PC-9 (cell line): ENCODE data around the gene ZNF490. TPM values are rescaled to one million over a fixed set of nuclear protein-coding genes. Genes with fewer than 3 reads are reported as not detected.

Experiments
- BruUV-seq: library from RNA; stranded (reverse); fragments of 400-500 nt; replicated peaks from 2 replicates; lab custom pipeline; 2021; lab: Mats Ljungman, UMichigan
- CTCF ChIA-PET: fragments of 300-600 bp; sonication (Branson Sonifier 250); formaldehyde crosslinking; loops from one replicate; lab custom pipeline; 2022; ENCODE audit warnings: antibody characterized with exemption; lab: Charles Lee
- POLR2A ChIA-PET: fragments of 300-600 bp; sonication (Branson Sonifier 250); formaldehyde crosslinking; loops from one replicate; lab custom pipeline; 2022; ENCODE audit warnings: antibody characterized with exemption; ENCODE audit not compliant: unreplicated experiment; lab: Charles Lee
- DNase-seq, 2 experiments: peaks; one replicate each; pipeline versions ENCODE4 v3.0.0 to v3.0.0-alpha.2; 2015 to 2022; ENCODE audit warnings: mixed read lengths in 1 of 2
- H2AFZ ChIP-seq: fragments of 200-600 bp; sonication (generic); 2 replicates; pipeline ENCODE4 v1.8.1; 2017; ENCODE audit warnings: antibody characterized with exemption
- H3F3A ChIP-seq: fragments of 200-600 bp; sonication (generic); 2 replicates; pipeline ENCODE4 v1.8.1; 2017; ENCODE audit warnings: antibody characterized with exemption, mild to moderate bottlenecking, low read depth; ENCODE audit not compliant: insufficient read depth
- H3K27ac ChIP-seq: fragments of 200-600 bp; sonication (generic); 2 replicates; pipeline ENCODE4 v1.6.1; 2016; ENCODE audit warnings: mixed run types
- H3K27me3 ChIP-seq: fragments of 200-600 bp; sonication (generic); 2 replicates; pipeline ENCODE4 v1.6.1; 2016; ENCODE audit warnings: low read depth, mixed run types; ENCODE audit not compliant: insufficient read depth
- H3K36me3 ChIP-seq: fragments of 200-600 bp; sonication (generic); 2 replicates; pipeline ENCODE4 v1.6.1; 2016; ENCODE audit warnings: low read depth, mixed run types
- H3K4me1 ChIP-seq: fragments of 200-600 bp; sonication (generic); replicated peaks from 2 replicates; pipeline ENCODE4 v1.6.1; 2016; ENCODE audit warnings: mixed run types; ENCODE audit not compliant: insufficient read depth
- H3K4me2 ChIP-seq: fragments of 200-600 bp; sonication (generic); 2 replicates; pipeline ENCODE4 v1.6.1; 2017; ENCODE audit warnings: mixed run types
- H3K4me3 ChIP-seq: fragments of 200-600 bp; sonication (generic); 2 replicates; pipeline ENCODE4 v1.6.1; 2016; ENCODE audit warnings: mixed run types
- H3K79me2 ChIP-seq: fragments of 200-600 bp; sonication (generic); 2 replicates; pipeline ENCODE4 v1.6.1; 2017; ENCODE audit warnings: low read depth, mixed run types
- H3K9me2 ChIP-seq: fragments of 200-600 bp; sonication (generic); 2 replicates; pipeline ENCODE4 v1.8.1; 2017; ENCODE audit warnings: mild to moderate bottlenecking; ENCODE audit not compliant: insufficient read depth
- H3K9me3 ChIP-seq: fragments of 200-600 bp; sonication (generic); 2 replicates; pipeline ENCODE4 v1.8.1; 2016; ENCODE audit warnings: low read depth; ENCODE audit not compliant: insufficient read depth
- H4K20me1 ChIP-seq: fragments of 200-600 bp; sonication (generic); 2 replicates; pipeline ENCODE4 v1.8.1; 2017; ENCODE audit not compliant: insufficient read depth
- EZH2 ChIP-seq: fragments of 200-600 bp; sonication (generic); IDR thresholded peaks from 2 replicates; pipeline ENCODE4 v1.8.0; 2017; ENCODE audit warnings: antibody characterized with exemption, low read depth
- intact Hi-C: fragments of 100-400 bp; cut with micrococcal nuclease; formaldehyde crosslinking; loops from one replicate; pipeline ENCODE4 v1.10.0; 2022; ENCODE audit not compliant: unreplicated experiment
- total RNA-seq: library from RNA; stranded (reverse); gene quantifications from 2 replicates; pipeline ENCODE4 v1.2.3, GENCODE V29; 2021
- TF ChIP-seq, protein P1 (sequence below): fragments of 200-600 bp; sonication (generic); conservative IDR thresholded peaks from 2 replicates; pipeline ENCODE4 v1.6.1; 2017; ENCODE audit warnings: mixed run types, antibody characterized with exemption, mild to moderate bottlenecking, moderate library complexity

The ZNF490 gene
- total RNA-seq, 1 experiment from 2014 or later = 8.9 TPM

DNA sequence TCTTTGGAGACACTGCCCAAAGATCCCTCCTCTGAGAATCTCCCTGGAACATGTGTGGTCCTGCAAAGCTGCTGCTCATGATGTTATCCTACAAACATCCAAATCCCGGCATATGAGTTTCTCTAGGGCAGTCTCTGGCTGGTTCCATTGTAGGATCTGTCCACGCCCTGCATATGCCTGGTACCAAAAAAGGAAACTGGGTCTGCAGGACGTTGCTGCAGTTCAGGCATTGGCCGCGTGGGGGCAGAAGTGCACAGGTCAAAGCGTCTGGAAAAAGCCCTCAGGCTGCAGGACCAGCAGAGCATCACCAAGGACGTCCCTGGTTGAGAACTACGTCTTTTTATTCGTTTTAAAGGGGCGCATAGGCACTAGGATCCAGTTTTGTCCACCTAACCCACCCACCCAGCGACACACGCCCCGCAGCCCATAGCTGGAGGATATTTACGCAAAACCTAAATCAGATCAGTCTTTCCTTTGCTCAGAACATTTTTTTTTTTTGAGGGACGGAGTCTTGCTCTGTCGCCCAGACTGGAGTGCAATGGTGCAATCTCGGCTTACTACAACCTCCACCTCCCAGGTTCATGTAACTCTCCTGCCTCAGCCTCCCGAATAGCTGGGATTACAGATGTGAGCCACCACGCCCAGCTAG, 46.5 kb downstream of the ZNF490 start:
- TF ChIP-seq, protein P1, sequence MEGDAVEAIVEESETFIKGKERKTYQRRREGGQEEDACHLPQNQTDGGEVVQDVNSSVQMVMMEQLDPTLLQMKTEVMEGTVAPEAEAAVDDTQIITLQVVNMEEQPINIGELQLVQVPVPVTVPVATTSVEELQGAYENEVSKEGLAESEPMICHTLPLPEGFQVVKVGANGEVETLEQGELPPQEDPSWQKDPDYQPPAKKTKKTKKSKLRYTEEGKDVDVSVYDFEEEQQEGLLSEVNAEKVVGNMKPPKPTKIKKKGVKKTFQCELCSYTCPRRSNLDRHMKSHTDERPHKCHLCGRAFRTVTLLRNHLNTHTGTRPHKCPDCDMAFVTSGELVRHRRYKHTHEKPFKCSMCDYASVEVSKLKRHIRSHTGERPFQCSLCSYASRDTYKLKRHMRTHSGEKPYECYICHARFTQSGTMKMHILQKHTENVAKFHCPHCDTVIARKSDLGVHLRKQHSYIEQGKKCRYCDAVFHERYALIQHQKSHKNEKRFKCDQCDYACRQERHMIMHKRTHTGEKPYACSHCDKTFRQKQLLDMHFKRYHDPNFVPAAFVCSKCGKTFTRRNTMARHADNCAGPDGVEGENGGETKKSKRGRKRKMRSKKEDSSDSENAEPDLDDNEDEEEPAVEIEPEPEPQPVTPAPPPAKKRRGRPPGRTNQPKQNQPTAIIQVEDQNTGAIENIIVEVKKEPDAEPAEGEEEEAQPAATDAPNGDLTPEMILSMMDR = peak; percentile 99
- no peak for TF ChIP-seq EZH2
- POLR2A ChIA-PET = no interaction called here
- H3K36me3 ChIP-seq = no peaks in the 10 kb centered on the region
- H3K27ac ChIP-seq = no peak overlapping the region
- H3K27me3 ChIP-seq = no peaks in the 10 kb centered on the region
- no peak overlapping the region for H3K4me3 ChIP-seq
- no peaks in the 10 kb centered on the region for H4K20me1 ChIP-seq
- no peaks in the 10 kb centered on the region for H3K4me1 ChIP-seq
- no peak overlapping the region for H3K4me2 ChIP-seq
- H3K9me3 ChIP-seq = no peaks in the 10 kb centered on the region
- intact Hi-C loops = loop anchor here (2.0 kb wide), 1 partner anchor 109 kb away; no protein-coding TSS in a partner anchor
- H2AFZ ChIP-seq = no peak overlapping the region
- H3K9me2 ChIP-seq = no peaks in the 10 kb centered on the region
- DNase-seq = peak; percentile 75 to 86
- BruUV-seq = no TSS peak
- CTCF ChIA-PET = interaction anchor here (0.6 to 0.7 kb wide), 3 partner anchors 143 to 423 kb away, joined by 3 to 8 read pairs (median 3); no protein-coding TSS in a partner anchor
- H3K79me2 ChIP-seq = no peaks in the 10 kb centered on the region
- no peaks in the 10 kb centered on the region for H3F3A ChIP-seq

DNA sequence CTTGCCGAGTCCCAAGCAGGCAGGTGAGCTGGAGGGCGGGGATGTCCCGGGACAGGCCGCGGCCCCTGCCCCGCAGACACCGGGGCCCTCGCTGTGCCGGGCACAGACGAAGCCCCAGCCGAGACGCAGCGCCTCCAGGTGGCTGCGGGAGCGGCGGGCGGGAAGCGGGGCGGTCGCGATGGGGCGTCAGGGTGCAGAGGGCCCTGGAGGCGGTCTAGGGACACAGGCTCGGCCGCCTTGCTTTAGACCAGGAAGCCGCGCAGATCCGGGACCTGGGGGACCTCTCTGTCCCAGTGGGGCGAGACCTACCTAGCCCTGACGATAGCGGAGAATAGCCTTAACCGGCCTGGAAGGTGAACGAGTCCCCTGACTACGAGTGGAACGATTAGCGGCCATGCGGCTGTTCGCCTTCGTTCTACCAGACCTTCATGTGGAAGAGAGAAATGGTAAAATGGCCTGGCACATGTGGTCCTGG, 55.1 kb downstream of the ZNF490 start:
- DNase-seq = no peak
- Histone ChIP-seq H3K9me2 (no peaks in the 10 kb centered on the region), H3K79me2 (peaks cover 4% of the 10 kb centered on the region), H3K27me3 (no peaks in the 10 kb centered on the region), H4K20me1 (no peaks in the 10 kb centered on the region), H3K4me1 (peaks cover 10% of the 10 kb centered on the region), H3F3A (peaks cover 14% of the 10 kb centered on the region), H3K4me2 (no peak overlapping the region), H3K36me3 (no peaks in the 10 kb centered on the region), H2AFZ (no peak overlapping the region), H3K9me3 (no peaks in the 10 kb centered on the region), H3K4me3 (no peak overlapping the region), H3K27ac (no peak overlapping the region)
- intact Hi-C loops = loop anchor here (10.0 kb wide), 1 partner anchor 501 kb away; the partner anchor contains the start of gene ZNF878
- no TSS peak for BruUV-seq
- POLR2A ChIA-PET = no interaction called here
- CTCF ChIA-PET = no interaction called here
- TF ChIP-seq, protein P1 = no peak

DNA sequence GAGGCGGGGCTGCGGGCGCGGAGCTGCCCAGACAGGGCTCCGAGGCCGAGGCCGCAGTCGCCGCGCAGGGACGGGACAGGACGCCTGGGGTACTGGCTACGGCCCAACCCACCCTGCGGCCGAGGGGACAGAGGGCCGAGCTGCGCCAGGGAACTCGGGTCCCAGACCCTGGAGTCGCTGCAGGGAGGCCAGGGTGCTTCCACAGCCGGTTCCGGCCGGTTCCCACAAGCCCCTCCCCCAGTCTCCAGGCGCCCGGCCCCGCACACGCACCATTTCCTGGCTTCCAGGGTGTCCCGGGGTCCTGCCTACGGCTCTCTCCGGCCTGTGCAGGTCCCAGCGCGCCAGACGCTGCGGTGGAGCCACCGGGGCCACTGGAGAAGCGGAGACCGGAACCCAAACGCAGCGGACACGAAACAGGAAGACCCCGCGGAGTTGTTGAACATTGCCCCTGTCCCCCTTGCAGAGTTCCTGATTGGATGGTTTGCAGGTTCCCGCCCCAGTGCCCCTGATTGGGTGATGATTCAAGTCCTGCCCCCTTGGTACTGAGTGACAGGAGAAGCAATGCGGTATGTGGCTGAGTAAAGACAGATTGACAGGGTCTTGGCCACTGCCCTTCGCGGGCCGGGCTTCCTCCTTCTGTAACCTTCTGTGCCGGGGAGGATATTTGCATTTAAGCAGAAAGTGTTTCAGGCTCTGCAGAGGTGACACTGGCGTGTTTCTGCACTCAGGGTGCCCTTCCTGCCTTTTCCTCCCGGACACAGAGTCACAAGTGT, 59.4 kb downstream of the ZNF490 start, which contains the start of gene ZNF564:
TSS of gene ZNF564 (minus strand) at position 423 of the 773 bp plus-strand sequence. CDS start at position 273, 150 bp downstream.
- Histone ChIP-seq H3K9me3 (peaks cover 23% of the 10 kb centered on the region; the same call in 1 of the 2 replicates), H3K4me1 (peaks cover 21% of the 10 kb centered on the region), H3K9me2 (no peaks in the 10 kb centered on the region), H3F3A (peaks cover 14% of the 10 kb centered on the region), H3K79me2 (peaks cover 46% of the 10 kb centered on the region), H4K20me1 (no peaks in the 10 kb centered on the region), H3K27me3 (no peaks in the 10 kb centered on the region), H3K36me3 (peaks cover 29% of the 10 kb centered on the region), H3K4me3 (peak within 1 kb of the TSS; percentile 67), H2AFZ (peak within 1 kb of the TSS; percentile 83), H3K4me2 (peak within 1 kb of the TSS; percentile 85), H3K27ac (peak within 1 kb of the TSS; percentile 59)
- intact Hi-C loops = loop anchor here (2.0 to 10.0 kb wide), 6 partner anchors 56 to 496 kb away; partner anchors contain the start of genes ZNF44, ZNF443, ZNF490 and ZNF791
- peak; percentile 93 to 98 for DNase-seq
- TF ChIP-seq EZH2 = no peak
- TF ChIP-seq, protein P1 = no peak
- ChIA-PET CTCF (interaction anchor here (0.8 kb wide), 1 partner anchor 59 kb away, joined by 3 read pairs; the partner anchor contains the start of genes ZNF490 and ZNF791), POLR2A (interaction anchor here (0.6 kb wide), 1 partner anchor 60 kb away, joined by 4 read pairs; the partner anchor contains the start of genes ZNF490 and ZNF791)
- BruUV-seq = no TSS peak
